Measurements from ENCODE around the gene CHST10.

The CHST10 gene

DNA sequence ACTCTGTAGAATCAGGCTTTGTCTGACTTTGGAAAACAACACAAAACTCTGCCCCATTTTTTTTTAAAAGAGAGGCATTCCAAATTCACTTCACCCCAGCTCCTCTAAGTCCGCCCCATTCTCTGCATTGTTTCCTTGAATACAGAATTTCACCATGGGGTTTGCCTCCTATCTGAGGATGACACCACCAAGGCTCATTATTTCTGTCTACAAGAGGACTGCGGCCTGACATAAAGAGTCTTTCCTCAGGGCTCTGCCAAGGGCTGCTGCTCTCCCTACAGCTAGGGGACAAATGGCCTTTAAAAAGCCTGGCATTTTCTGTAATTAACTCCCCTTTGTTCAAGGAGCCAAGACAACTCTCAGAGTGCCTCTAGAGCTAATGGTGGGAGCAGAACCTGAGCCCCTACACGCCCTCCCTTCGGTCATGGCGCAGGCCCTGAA is 4.6 kb downstream of the CHST10 start:
- Histone ChIP-seq H3K9ac (ENCODE audit: low read depth, low read length) (no peak overlapping the region), H3K36me3 (ENCODE audit: insufficient read depth, low read length) (peaks cover 8% of the 10 kb centered on the region), H3K4me2 (ENCODE audit: low read length) (no peak overlapping the region), H3K4me1 (ENCODE audit: control insufficient read depth, insufficient read depth, low read length) (peaks cover 9% of the 10 kb centered on the region), H3K4me3 (ENCODE audit: low read length) (no peak overlapping the region), H3K9me3 (replicated peaks; ENCODE audit: low read length) (no peaks in the 10 kb centered on the region), H3K27me3 (ENCODE audit: control insufficient read depth, insufficient read depth, low read length) (no peaks in the 10 kb centered on the region)

DNA sequence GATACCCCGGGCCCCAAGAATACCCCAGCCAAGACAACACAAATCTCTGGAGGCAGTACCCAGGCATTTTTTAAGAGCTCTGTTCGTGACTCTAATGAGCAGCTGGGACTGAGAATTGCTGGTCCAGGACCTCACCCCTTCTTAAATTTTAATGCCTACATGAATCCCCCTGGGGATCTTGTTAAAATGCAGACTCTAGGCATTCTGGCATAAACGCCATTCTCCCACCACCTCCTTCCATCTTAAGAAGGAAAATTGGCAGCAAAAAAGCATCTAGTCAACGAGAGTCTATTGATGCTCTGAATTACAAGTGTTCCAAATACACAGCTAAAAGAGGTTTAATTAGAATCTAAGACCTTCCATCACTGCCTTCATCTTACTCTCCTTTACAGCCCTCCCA is 5.0 kb downstream of the CHST10 start:
- Histone ChIP-seq H3K4me1 (ENCODE audit: control insufficient read depth, insufficient read depth, low read length) (peaks cover 9% of the 10 kb centered on the region), H3K4me3 (ENCODE audit: low read length) (no peak overlapping the region), H3K36me3 (ENCODE audit: insufficient read depth, low read length) (peaks cover 8% of the 10 kb centered on the region), H3K9ac (ENCODE audit: low read depth, low read length) (no peak overlapping the region), H3K27me3 (ENCODE audit: control insufficient read depth, insufficient read depth, low read length) (no peaks in the 10 kb centered on the region), H3K9me3 (replicated peaks; ENCODE audit: low read length) (no peaks in the 10 kb centered on the region), H3K4me2 (ENCODE audit: low read length) (no peak overlapping the region)

DNA sequence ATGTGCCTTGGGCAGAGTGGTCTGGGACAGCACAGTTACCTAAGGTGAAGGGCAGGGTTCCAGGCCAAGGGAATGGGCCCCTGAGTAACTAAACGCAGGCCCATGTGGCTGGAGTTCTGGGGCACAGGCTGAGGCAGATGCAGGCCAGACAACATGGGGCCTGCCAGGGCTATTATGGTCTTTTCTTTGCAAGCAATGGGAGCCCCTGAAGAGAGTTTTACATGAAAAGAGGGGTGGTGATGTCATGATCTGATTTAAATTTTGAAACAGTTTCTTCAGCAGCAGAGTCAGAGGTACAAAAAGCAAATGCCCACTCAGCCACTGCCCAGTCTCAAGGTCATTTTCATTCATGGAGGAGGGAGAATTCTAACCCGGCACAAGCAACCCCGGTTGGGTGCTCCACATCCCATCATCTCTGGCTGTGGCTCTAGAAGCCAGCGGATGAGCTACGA is 5.6 kb downstream of the CHST10 start:
- H3K27me3 ChIP-seq (ENCODE audit: control insufficient read depth, insufficient read depth, low read length) = no peaks in the 10 kb centered on the region
- H3K36me3 ChIP-seq (ENCODE audit: insufficient read depth, low read length) = peaks cover 8% of the 10 kb centered on the region
- H3K9ac ChIP-seq (ENCODE audit: low read depth, low read length) = no peak overlapping the region
- H3K4me3 ChIP-seq (ENCODE audit: low read length) = no peak overlapping the region
- H3K9me3 ChIP-seq (replicated peaks; ENCODE audit: low read length) = no peaks in the 10 kb centered on the region
- no peak overlapping the region for H3K4me2 ChIP-seq (ENCODE audit: low read length)
- H3K4me1 ChIP-seq (ENCODE audit: control insufficient read depth, insufficient read depth, low read length) = peaks cover 9% of the 10 kb centered on the region

DNA sequence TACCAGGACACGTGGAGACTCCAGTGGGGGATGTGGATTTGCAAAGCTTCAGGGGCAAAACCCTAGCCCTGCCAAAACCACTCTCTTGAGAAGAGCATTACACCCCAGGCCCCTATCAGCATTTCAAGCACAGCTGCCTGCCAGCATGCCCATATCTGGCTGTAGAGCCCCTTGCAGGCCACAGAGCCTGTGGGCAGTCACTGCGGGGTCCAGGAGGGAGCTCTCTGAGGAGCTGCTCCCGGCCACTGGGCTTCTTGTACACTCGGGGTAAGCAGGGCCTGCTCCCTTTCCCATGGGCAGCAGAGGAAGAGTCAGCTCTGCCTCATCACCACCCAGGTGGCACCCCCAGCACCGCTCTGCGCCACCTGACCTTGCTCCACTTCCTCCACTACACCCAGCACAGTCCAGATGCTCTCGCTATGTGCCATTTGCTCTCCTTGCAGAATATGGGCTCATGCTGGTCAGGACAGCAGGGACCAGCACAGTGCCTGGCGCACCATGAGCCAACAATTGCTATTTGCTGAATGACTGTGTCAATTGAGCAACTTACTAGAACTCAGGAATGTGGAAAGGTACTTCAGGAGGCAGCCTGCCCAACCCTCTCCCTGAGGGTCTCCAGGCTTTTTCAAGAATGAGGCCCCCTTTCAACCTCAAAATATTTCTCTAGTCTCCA is 7.4 kb downstream of the CHST10 start:
- Histone ChIP-seq H3K36me3 (ENCODE audit: insufficient read depth, low read length) (peaks cover 10% of the 10 kb centered on the region), H3K4me1 (ENCODE audit: control insufficient read depth, insufficient read depth, low read length) (no peaks in the 10 kb centered on the region), H3K9ac (ENCODE audit: low read depth, low read length) (no peak overlapping the region), H3K4me2 (ENCODE audit: low read length) (no peak overlapping the region), H3K27me3 (ENCODE audit: control insufficient read depth, insufficient read depth, low read length) (no peaks in the 10 kb centered on the region), H3K4me3 (ENCODE audit: low read length) (no peak overlapping the region), H3K9me3 (replicated peaks; ENCODE audit: low read length) (no peaks in the 10 kb centered on the region)

DNA sequence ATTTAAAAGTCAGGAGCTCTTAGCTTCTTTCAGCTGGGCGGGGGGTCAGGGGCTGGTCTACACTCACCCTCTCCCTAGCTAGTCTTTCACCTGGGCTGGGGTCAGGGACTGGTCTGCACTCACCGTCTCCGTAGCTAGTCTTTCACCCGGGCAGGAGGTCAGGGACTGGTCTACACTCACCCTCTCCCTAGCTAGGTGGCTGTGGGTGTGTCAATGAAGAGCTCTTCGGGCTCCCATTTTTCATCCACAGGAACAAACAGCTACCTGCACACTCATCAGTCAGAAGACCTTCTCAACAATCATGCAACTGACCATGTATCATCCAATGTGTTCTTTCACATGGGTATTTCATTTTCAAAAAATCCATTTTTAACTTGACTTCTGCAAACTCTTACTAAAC is 8.0 kb downstream of the CHST10 start:
- Histone ChIP-seq H3K36me3 (ENCODE audit: insufficient read depth, low read length) (peaks cover 13% of the 10 kb centered on the region), H3K4me3 (ENCODE audit: low read length) (no peak overlapping the region)

DNA sequence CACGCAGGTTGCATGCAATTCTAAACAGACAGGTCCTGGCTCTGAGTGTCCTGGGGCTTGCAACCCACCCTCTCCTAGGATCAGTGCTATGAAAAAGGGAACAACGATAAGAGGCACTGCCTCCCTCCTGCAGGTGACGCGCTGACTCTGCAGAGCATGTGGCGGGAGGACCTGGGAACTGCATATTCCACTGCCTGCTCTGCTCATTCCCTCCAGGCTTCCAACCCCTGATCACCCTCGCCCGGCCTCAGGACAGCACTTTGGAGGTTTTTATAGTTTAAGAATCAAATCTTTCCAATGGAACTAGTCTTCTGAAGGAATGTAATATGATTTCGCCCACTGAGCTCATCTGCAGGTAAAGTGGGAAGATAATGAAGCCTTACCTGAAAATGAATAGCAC is 8.5 kb downstream of the CHST10 start:
- no peak overlapping the region for H3K4me2 ChIP-seq (ENCODE audit: low read length)
- no peaks in the 10 kb centered on the region for H3K4me1 ChIP-seq (ENCODE audit: control insufficient read depth, insufficient read depth, low read length)
- peaks cover 9% of the 10 kb centered on the region for H3K36me3 ChIP-seq (ENCODE audit: insufficient read depth, low read length)
- H3K9ac ChIP-seq (ENCODE audit: low read depth, low read length) = no peak overlapping the region
- H3K4me3 ChIP-seq (ENCODE audit: low read length) = no peak overlapping the region
- no peaks in the 10 kb centered on the region for H3K27me3 ChIP-seq (ENCODE audit: control insufficient read depth, insufficient read depth, low read length)
- H3K9me3 ChIP-seq (replicated peaks; ENCODE audit: low read length) = no peaks in the 10 kb centered on the region

More for the DNA sequence above, 8.0 kb downstream of the CHST10 start:
- Histone ChIP-seq H3K4me2 (ENCODE audit: low read length) (no peak overlapping the region), H3K4me1 (ENCODE audit: control insufficient read depth, insufficient read depth, low read length) (no peaks in the 10 kb centered on the region), H3K9me3 (replicated peaks; ENCODE audit: low read length) (no peaks in the 10 kb centered on the region), H3K9ac (ENCODE audit: low read depth, low read length) (no peak overlapping the region), H3K27me3 (ENCODE audit: control insufficient read depth, insufficient read depth, low read length) (no peaks in the 10 kb centered on the region)

DNA sequence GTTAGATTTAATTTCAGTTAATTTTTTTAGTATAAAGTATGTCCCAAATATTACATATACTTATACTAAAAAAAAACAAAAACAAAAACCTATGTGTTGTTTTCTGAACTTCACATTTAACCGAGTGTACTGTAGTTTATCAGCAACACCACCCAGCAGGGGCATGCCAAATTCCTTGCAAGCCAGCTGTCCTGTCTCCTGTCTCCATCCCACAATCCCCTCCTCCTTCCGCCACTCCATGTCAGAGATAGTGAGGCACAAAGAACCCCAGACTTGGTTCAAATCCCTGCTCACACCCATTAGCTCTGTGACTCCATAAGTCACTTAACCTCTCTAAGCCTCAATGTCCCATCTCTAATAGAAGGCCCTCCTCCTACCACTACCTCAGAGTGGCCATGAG is 9.4 kb downstream of the CHST10 start:
- peaks cover 5% of the 10 kb centered on the region for H3K36me3 ChIP-seq (ENCODE audit: insufficient read depth, low read length)
- no peaks in the 10 kb centered on the region for H3K4me1 ChIP-seq (ENCODE audit: control insufficient read depth, insufficient read depth, low read length)
- no peak overlapping the region for H3K9ac ChIP-seq (ENCODE audit: low read depth, low read length)
- no peak overlapping the region for H3K4me2 ChIP-seq (ENCODE audit: low read length)
- H3K9me3 ChIP-seq (replicated peaks; ENCODE audit: low read length) = no peaks in the 10 kb centered on the region
- no peaks in the 10 kb centered on the region for H3K27me3 ChIP-seq (ENCODE audit: control insufficient read depth, insufficient read depth, low read length)
- no peak overlapping the region for H3K4me3 ChIP-seq (ENCODE audit: low read length)

DNA sequence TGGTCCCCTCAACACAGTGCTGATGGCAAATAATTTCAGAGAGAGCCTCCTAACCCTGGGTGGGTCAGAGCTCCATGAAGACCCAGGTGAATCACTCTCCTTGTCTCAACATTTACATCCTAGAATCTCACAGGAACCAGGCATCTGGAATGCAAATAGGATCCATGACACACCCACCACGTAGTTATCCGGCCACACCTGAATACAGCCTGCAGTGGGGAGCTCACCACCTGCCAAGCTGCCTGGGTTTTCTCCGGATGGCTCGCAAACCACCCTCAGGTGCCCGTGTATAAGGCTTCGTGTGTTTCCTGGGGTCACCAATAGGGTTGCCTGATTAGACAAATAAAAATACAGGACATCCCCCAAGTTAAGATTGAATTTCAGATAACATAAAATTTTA is 9.9 kb downstream of the CHST10 start:
- no peaks in the 10 kb centered on the region for H3K9me3 ChIP-seq (replicated peaks; ENCODE audit: low read length)
- no peaks in the 10 kb centered on the region for H3K4me1 ChIP-seq (ENCODE audit: control insufficient read depth, insufficient read depth, low read length)
- H3K4me3 ChIP-seq (ENCODE audit: low read length) = no peak overlapping the region
- H3K36me3 ChIP-seq (ENCODE audit: insufficient read depth, low read length) = peaks cover 5% of the 10 kb centered on the region
- H3K4me2 ChIP-seq (ENCODE audit: low read length) = no peak overlapping the region
- H3K9ac ChIP-seq (ENCODE audit: low read depth, low read length) = no peak overlapping the region
- no peaks in the 10 kb centered on the region for H3K27me3 ChIP-seq (ENCODE audit: control insufficient read depth, insufficient read depth, low read length)

DNA sequence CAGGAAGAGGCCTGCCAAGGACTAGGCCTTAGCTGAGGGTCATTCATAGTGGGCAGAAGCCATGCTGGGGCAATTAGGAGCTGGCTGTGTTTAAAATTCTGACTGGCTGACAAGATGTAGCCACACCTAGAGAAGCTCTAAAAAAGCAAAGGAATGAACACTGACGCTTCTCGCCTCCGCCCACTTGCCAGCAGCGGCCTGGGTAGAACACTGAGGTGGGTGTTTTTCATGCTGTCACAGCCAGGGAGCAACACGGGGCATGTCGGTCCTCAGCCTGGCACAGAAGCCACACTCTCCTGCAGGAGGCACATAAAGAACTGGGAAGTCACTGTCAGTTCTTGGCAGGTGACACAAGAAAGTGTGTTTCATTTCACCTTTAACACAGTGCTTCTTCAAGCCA is 10.4 kb downstream of the CHST10 start:
- H3K36me3 ChIP-seq (ENCODE audit: insufficient read depth, low read length) = peaks cover 8% of the 10 kb centered on the region

DNA sequence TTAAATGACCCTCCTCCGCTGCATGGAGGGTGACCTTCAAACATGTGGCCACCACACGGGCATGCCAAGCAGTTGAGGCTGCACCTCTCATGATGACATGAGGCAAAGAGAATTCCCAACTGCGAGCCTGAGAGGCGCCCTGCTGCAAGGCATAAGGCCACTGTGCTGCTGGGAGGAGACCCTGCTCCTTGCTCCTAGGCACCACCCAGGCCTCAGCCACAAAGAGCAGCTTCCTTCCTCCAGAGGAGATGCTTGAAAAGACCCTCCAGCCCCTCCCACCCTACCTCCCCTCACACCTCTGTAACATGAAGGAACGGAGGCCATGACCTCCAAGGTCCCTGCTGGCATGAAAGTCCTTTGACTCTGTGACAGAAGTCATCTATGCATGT is 11.4 kb downstream of the CHST10 start:
- Histone ChIP-seq H3K4me1 (ENCODE audit: control insufficient read depth, insufficient read depth, low read length) (no peaks in the 10 kb centered on the region), H3K27me3 (ENCODE audit: control insufficient read depth, insufficient read depth, low read length) (no peaks in the 10 kb centered on the region), H3K36me3 (ENCODE audit: insufficient read depth, low read length) (peaks cover 14% of the 10 kb centered on the region), H3K9ac (ENCODE audit: low read depth, low read length) (no peak overlapping the region), H3K9me3 (replicated peaks; ENCODE audit: low read length) (no peaks in the 10 kb centered on the region), H3K4me2 (ENCODE audit: low read length) (no peak overlapping the region), H3K4me3 (ENCODE audit: low read length) (no peak overlapping the region)

More for the DNA sequence above, 10.4 kb downstream of the CHST10 start:
- Histone ChIP-seq H3K27me3 (ENCODE audit: control insufficient read depth, insufficient read depth, low read length) (no peaks in the 10 kb centered on the region), H3K4me1 (ENCODE audit: control insufficient read depth, insufficient read depth, low read length) (no peaks in the 10 kb centered on the region), H3K4me3 (ENCODE audit: low read length) (no peak overlapping the region), H3K4me2 (ENCODE audit: low read length) (no peak overlapping the region), H3K9ac (ENCODE audit: low read depth, low read length) (no peak overlapping the region), H3K9me3 (replicated peaks; ENCODE audit: low read length) (no peaks in the 10 kb centered on the region)

DNA sequence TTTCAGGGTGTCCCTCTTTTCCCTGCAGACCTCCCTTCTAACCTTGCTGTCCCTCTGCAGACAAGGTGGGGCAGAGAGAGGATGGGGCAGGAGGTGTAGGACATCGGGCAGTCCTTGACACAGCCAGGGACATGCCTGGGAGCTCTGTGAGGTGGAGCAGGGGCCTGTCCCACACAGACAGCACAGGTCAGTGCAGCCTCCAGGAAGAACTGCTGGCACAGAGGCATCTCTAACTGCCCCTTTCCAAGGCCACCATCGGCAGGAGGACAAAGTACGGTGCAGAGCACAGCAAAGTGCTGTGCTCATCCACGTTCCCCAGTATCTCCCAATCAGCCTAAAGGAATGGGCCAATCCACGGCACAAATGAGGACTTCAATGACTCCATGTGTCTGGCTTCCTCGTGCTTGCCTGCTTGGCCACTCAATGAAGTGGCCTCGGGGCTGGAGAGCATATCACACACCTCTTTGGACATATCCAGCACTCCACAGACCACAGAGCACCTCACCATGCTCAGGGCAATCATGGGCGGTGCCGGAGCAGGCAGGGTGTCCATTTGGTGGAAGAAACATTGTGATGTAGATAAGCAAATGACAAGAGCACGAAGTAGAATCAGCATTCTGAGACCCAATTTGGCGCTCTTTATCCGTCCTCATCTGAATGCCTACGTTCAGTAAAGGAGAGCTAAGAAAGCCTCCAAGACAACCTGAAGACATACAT is 11.9 kb downstream of the CHST10 start:
- H3K27me3 ChIP-seq (ENCODE audit: control insufficient read depth, insufficient read depth, low read length) = no peaks in the 10 kb centered on the region

DNA sequence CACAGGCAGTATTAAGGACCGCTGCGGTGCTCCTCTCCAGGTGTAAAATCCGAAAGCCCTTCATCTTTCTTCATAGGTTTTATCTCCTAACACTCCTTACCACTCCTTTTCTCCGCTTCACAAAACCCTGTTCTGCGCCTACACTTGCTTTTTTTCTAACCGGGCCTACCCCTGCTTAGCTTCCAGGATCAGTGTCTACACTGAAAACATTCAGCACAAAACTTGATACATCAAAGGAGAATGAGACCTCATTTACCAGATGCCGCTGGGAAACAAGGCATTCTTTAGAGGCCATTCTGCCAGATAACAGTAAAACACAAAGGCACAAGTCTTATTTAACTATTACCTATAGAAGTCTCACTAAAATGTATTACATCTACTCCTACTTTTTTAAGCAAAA is 13.1 kb downstream of the CHST10 start:
- Histone ChIP-seq H3K9me3 (replicated peaks; ENCODE audit: low read length) (no peaks in the 10 kb centered on the region), H3K27me3 (ENCODE audit: control insufficient read depth, insufficient read depth, low read length) (no peaks in the 10 kb centered on the region), H3K9ac (ENCODE audit: low read depth, low read length) (no peak overlapping the region), H3K4me2 (ENCODE audit: low read length) (no peak overlapping the region), H3K4me3 (ENCODE audit: low read length) (no peak overlapping the region), H3K4me1 (ENCODE audit: control insufficient read depth, insufficient read depth, low read length) (no peaks in the 10 kb centered on the region), H3K36me3 (ENCODE audit: insufficient read depth, low read length) (peaks cover 14% of the 10 kb centered on the region)

More for the DNA sequence above, 11.9 kb downstream of the CHST10 start:
- Histone ChIP-seq H3K36me3 (ENCODE audit: insufficient read depth, low read length) (peaks cover 14% of the 10 kb centered on the region), H3K4me3 (ENCODE audit: low read length) (no peak overlapping the region), H3K9ac (ENCODE audit: low read depth, low read length) (no peak overlapping the region), H3K4me1 (ENCODE audit: control insufficient read depth, insufficient read depth, low read length) (no peaks in the 10 kb centered on the region), H3K4me2 (ENCODE audit: low read length) (no peak overlapping the region), H3K9me3 (replicated peaks; ENCODE audit: low read length) (no peaks in the 10 kb centered on the region)

All from skeletal muscle satellite cell (primary cell).